ENCODE results near the gene THOC6. TPM values are rescaled to one million over a fixed set of nuclear protein-coding genes. Genes with fewer than 3 reads are reported as not detected.

THOC6 gene
- polyA plus RNA-seq, 2 of the 4 experiments (the other 2 are of a cell fraction), result 32.5 to 53.2 TPM

DNA sequence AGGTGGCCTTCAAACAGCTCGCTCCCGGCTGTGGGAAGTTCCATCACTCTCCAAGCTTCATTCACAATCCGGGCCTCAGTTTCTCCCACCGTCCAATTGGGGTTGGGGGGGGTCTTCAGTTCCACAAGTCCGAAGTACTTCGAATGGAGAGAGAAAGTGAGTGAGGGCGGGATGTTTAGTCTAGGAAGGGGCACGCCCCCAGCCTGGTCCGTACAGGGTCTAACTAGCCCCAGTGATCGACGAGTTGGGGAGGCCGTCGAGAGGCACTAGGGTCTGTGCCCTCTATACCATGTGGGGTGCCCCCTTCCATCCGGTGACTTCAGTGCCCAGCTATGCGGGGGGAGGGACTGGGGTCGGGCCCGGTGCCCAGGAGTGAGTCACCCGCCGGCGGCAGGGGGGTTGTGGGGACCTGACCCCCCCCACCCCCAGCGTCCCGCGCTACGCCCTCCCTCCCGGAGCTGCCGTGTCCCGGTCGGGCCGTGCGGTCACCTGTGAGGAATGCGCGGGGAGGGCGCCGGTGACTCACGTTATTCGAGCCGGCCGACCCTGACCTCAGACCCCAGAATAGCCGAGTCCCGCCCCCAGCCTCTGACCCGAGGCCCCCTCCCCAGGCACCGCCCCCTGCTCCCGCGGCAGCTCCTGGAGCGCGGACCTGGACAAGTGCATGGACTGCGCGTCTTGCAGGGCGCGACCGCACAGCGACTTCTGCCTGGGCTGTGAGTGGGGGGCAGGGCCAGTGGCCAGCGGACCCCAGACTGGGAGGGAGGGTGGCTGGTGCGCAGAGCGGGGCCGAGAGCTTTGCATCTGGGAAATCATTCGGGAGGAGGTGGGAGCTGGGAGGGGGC is 3.0 kb upstream of the THOC6 start (continued):
- TF ChIP-seq NFE2L2 (conservative IDR thresholded peaks at IDR 0.05; ENCODE audit: low read length), result no peak
- TF ChIP-seq NR3C1 (IDR thresholded peaks at IDR 0.05), result no peak
- peak; percentile 97 for TF ChIP-seq TFCP2L1 (CRISPR knock-in tag; IDR thresholded peaks at IDR 0.05)
- TF ChIP-seq, protein P1, sequence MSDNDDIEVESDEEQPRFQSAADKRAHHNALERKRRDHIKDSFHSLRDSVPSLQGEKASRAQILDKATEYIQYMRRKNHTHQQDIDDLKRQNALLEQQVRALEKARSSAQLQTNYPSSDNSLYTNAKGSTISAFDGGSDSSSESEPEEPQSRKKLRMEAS (IDR thresholded peaks at IDR 0.05), result peak; percentile 94
- no peak for TF ChIP-seq ZSCAN20 (CRISPR knock-in tag; IDR thresholded peaks at IDR 0.05)
- peak; percentile 96 for TF ChIP-seq FOSB (CRISPR knock-in tag; IDR thresholded peaks at IDR 0.05)
- TF ChIP-seq JUNB (IDR thresholded peaks at IDR 0.05), result peak; percentile 95
- TF ChIP-seq PHF8 (IDR thresholded peaks at IDR 0.05; ENCODE audit: borderline replicate concordance, low read depth), result no peak
- no peak for TF ChIP-seq ZC3H11A (IDR thresholded peaks at IDR 0.05)
- TF ChIP-seq, protein P2, sequence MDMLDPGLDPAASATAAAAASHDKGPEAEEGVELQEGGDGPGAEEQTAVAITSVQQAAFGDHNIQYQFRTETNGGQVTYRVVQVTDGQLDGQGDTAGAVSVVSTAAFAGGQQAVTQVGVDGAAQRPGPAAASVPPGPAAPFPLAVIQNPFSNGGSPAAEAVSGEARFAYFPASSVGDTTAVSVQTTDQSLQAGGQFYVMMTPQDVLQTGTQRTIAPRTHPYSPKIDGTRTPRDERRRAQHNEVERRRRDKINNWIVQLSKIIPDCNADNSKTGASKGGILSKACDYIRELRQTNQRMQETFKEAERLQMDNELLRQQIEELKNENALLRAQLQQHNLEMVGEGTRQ (IDR thresholded peaks at IDR 0.05), result peak; percentile 44; the same call in 1 of the 2 replicates
- TF ChIP-seq EHF (CRISPR knock-in tag; IDR thresholded peaks at IDR 0.05), result peak; percentile 77; the same call in 1 of the 2 replicates
- no peak for TF ChIP-seq ESRRA (IDR thresholded peaks at IDR 0.05; ENCODE audit: borderline replicate concordance, low read length)
- TF ChIP-seq MYC (IDR thresholded peaks at IDR 0.05; ENCODE audit: borderline replicate concordance, low read length), result peak; percentile 84; the same call in 1 of the 2 replicates
- TF ChIP-seq RCOR1 (IDR thresholded peaks at IDR 0.05; ENCODE audit: low read depth, low read length), result no peak
- 0 out of 4 replicates have a peak, but pooled peaks of 1 of the 2 experiments have one; percentile 29 for TF ChIP-seq CEBPB (IDR thresholded peaks at IDR 0.05)
- TF ChIP-seq SMC3 (IDR thresholded peaks at IDR 0.05), result no peak
- TF ChIP-seq KDM1A (IDR thresholded peaks at IDR 0.05; ENCODE audit: low read depth), result no peak
- TF ChIP-seq MAZ (IDR thresholded peaks at IDR 0.05; ENCODE audit: borderline replicate concordance, low read depth, low read length), result 0 out of 2 replicates have a peak, but pooled peaks have one; percentile 73
- no peak for TF ChIP-seq EHMT2 (IDR thresholded peaks at IDR 0.05; ENCODE audit: low read depth)
- TF ChIP-seq, protein P3, sequence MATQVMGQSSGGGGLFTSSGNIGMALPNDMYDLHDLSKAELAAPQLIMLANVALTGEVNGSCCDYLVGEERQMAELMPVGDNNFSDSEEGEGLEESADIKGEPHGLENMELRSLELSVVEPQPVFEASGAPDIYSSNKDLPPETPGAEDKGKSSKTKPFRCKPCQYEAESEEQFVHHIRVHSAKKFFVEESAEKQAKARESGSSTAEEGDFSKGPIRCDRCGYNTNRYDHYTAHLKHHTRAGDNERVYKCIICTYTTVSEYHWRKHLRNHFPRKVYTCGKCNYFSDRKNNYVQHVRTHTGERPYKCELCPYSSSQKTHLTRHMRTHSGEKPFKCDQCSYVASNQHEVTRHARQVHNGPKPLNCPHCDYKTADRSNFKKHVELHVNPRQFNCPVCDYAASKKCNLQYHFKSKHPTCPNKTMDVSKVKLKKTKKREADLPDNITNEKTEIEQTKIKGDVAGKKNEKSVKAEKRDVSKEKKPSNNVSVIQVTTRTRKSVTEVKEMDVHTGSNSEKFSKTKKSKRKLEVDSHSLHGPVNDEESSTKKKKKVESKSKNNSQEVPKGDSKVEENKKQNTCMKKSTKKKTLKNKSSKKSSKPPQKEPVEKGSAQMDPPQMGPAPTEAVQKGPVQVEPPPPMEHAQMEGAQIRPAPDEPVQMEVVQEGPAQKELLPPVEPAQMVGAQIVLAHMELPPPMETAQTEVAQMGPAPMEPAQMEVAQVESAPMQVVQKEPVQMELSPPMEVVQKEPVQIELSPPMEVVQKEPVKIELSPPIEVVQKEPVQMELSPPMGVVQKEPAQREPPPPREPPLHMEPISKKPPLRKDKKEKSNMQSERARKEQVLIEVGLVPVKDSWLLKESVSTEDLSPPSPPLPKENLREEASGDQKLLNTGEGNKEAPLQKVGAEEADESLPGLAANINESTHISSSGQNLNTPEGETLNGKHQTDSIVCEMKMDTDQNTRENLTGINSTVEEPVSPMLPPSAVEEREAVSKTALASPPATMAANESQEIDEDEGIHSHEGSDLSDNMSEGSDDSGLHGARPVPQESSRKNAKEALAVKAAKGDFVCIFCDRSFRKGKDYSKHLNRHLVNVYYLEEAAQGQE (IDR thresholded peaks at IDR 0.05), result 0 out of 2 replicates have a peak, but pooled peaks have one; percentile 16
- TF ChIP-seq RFX5 (IDR thresholded peaks at IDR 0.05), result no peak
- TF ChIP-seq HDAC2 (IDR thresholded peaks at IDR 0.05), result no peak
- no peak for TF ChIP-seq HEYL (CRISPR knock-in tag; IDR thresholded peaks at IDR 0.05)
- peak; percentile 92; the same call in 1 of the 2 replicates for TF ChIP-seq HOXA7 (CRISPR knock-in tag; IDR thresholded peaks at IDR 0.05)
- TF ChIP-seq RNF2 (IDR thresholded peaks at IDR 0.05; ENCODE audit: borderline replicate concordance, low read depth), result no peak
- TF ChIP-seq ZFP36 (IDR thresholded peaks at IDR 0.05; ENCODE audit: borderline replicate concordance, partially characterized antibody), result no peak
- no peak; the same call in 1 of the 2 replicates for TF ChIP-seq HOXB5 (CRISPR knock-in tag; IDR thresholded peaks at IDR 0.05)
- TF ChIP-seq RAD21 (conservative IDR thresholded peaks at IDR 0.05 in 1 of 2, IDR thresholded peaks at IDR 0.05 in 1 of 2), result no peak
- no peak for TF ChIP-seq CHD4 (IDR thresholded peaks at IDR 0.05; ENCODE audit: borderline replicate concordance)
- TF ChIP-seq, protein P4, sequence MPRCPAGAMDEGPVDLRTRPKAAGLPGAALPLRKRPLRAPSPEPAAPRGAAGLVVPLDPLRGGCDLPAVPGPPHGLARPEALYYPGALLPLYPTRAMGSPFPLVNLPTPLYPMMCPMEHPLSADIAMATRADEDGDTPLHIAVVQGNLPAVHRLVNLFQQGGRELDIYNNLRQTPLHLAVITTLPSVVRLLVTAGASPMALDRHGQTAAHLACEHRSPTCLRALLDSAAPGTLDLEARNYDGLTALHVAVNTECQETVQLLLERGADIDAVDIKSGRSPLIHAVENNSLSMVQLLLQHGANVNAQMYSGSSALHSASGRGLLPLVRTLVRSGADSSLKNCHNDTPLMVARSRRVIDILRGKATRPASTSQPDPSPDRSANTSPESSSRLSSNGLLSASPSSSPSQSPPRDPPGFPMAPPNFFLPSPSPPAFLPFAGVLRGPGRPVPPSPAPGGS (IDR thresholded peaks at IDR 0.05), result no peak; the same call in 1 of the 3 replicates
- peak; percentile 95 for TF ChIP-seq TP53 (CRISPR knock-in tag; IDR thresholded peaks at IDR 0.05)
- peak; percentile 76 for TF ChIP-seq POLR2AphosphoS2 (conservative IDR thresholded peaks at IDR 0.05; ENCODE audit: low read length)
- TF ChIP-seq BHLHE40 (IDR thresholded peaks at IDR 0.05; ENCODE audit: low read depth, low read length), result no peak
- TF ChIP-seq NPAS2 (CRISPR knock-in tag; IDR thresholded peaks at IDR 0.05; ENCODE audit: borderline replicate concordance), result no peak
- TF ChIP-seq, protein P5, sequence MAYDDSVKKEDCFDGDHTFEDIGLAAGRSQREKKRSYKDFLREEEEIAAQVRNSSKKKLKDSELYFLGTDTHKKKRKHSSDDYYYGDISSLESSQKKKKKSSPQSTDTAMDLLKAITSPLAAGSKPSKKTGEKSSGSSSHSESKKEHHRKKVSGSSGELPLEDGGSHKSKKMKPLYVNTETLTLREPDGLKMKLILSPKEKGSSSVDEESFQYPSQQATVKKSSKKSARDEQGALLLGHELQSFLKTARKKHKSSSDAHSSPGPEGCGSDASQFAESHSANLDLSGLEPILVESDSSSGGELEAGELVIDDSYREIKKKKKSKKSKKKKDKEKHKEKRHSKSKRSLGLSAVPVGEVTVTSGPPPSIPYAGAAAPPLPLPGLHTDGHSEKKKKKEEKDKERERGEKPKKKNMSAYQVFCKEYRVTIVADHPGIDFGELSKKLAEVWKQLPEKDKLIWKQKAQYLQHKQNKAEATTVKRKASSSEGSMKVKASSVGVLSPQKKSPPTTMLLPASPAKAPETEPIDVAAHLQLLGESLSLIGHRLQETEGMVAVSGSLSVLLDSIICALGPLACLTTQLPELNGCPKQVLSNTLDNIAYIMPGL (CRISPR knock-in tag; IDR thresholded peaks at IDR 0.05; ENCODE audit: borderline replicate concordance), result no peak; the same call in 1 of the 2 replicates
